H9 (cell line): ENCODE measurements around the gene FAM114A1. TPM values are rescaled to one million over a fixed set of nuclear protein-coding genes. Genes with fewer than 3 reads are reported as not detected.

Experiments used
- DNase-seq: peaks from one replicate; pipeline ENCODE4 v3.0.0-alpha.2; 2017
- H2AFZ ChIP-seq: one replicate; pipeline ENCODE4 v1.6.1; 2013; ENCODE audit warnings: mild to moderate bottlenecking, low read length, control low read depth, moderate library complexity
- H2AK5ac ChIP-seq: 2 replicates; pipeline ENCODE4 v1.6.1; 2013; ENCODE audit warnings: low read length, control low read depth, mixed read lengths; ENCODE audit not compliant: insufficient read length
- H2BK120ac ChIP-seq: one replicate; pipeline ENCODE4 v1.6.1; 2013; ENCODE audit warnings: low read depth, mild to moderate bottlenecking, low read length, control low read depth, inconsistent platforms; ENCODE audit not compliant: poor library complexity, severe bottlenecking
- H2BK12ac ChIP-seq: 2 replicates; pipeline ENCODE4 v1.6.1; 2013; ENCODE audit warnings: low read length, control low read depth, mixed read lengths, low read depth; ENCODE audit not compliant: insufficient read length
- H2BK15ac ChIP-seq: 2 replicates; pipeline ENCODE4 v1.6.1; 2013; ENCODE audit warnings: low read depth, low read length, control low read depth
- H2BK20ac ChIP-seq: one replicate; pipeline ENCODE4 v1.6.1; 2013; ENCODE audit warnings: low read depth, mild to moderate bottlenecking, low read length, control low read depth, inconsistent platforms; ENCODE audit not compliant: poor library complexity, severe bottlenecking
- H2BK5ac ChIP-seq: 2 replicates; pipeline ENCODE4 v1.6.1; 2013; ENCODE audit warnings: low read length, control low read depth, mixed read lengths; ENCODE audit not compliant: insufficient read length
- H3K14ac ChIP-seq: 2 replicates; pipeline ENCODE4 v1.6.1; 2013; ENCODE audit warnings: low read length, control low read depth; ENCODE audit not compliant: insufficient read depth
- H3K18ac ChIP-seq: 2 replicates; pipeline ENCODE4 v1.6.1; 2013; ENCODE audit warnings: low read depth, mild to moderate bottlenecking, mixed read lengths, low read length, control low read depth; ENCODE audit not compliant: insufficient read length
- H3K23ac ChIP-seq: 2 replicates; pipeline ENCODE4 v1.6.1; 2013; ENCODE audit warnings: low read length, control low read depth, mixed read lengths, low read depth; ENCODE audit not compliant: insufficient read length
- H3K23me2 ChIP-seq: 2 replicates; pipeline ENCODE4 v1.6.1; 2013; ENCODE audit warnings: low read depth, mild to moderate bottlenecking, mixed read lengths, low read length, control low read depth; ENCODE audit not compliant: insufficient read length, poor library complexity, severe bottlenecking
- H3K27ac ChIP-seq: 2 replicates; pipeline ENCODE4 v1.5.1; 2013; ENCODE audit warnings: low read length, control low read depth, mixed read lengths, low read depth; ENCODE audit not compliant: insufficient read length
- H3K27me3 ChIP-seq: 2 replicates; pipeline ENCODE4 v1.6.1; 2013; ENCODE audit warnings: low read length, control low read depth, inconsistent platforms; ENCODE audit not compliant: insufficient read depth
- H3K4ac ChIP-seq: 2 replicates; pipeline ENCODE4 v1.6.1; 2013; ENCODE audit warnings: low read depth, mild to moderate bottlenecking, control low read depth, inconsistent platforms, low read length, moderate library complexity
- H3K4me1 ChIP-seq: 2 replicates; pipeline ENCODE4 v1.6.1; 2013; ENCODE audit warnings: low read length, control low read depth, inconsistent platforms; ENCODE audit not compliant: insufficient read depth
- H3K4me2 ChIP-seq: 2 replicates; pipeline ENCODE4 v1.6.1; 2013; ENCODE audit warnings: low read length, control low read depth, mixed read lengths; ENCODE audit not compliant: insufficient read length, insufficient read depth
- H3K56ac ChIP-seq: 2 replicates; pipeline ENCODE4 v1.6.1; 2013; ENCODE audit warnings: low read depth, mild to moderate bottlenecking, mixed read lengths, low read length, control low read depth; ENCODE audit not compliant: insufficient read length
- H3K79me1 ChIP-seq: 2 replicates; pipeline ENCODE4 v1.6.1; 2013; ENCODE audit warnings: low read depth, mild to moderate bottlenecking, moderate library complexity, low read length, control low read depth, inconsistent platforms; ENCODE audit not compliant: insufficient read depth, poor library complexity, severe bottlenecking
- H3K79me2 ChIP-seq: 2 replicates; pipeline ENCODE4 v1.6.1; 2013; ENCODE audit warnings: low read length, control low read depth, inconsistent platforms; ENCODE audit not compliant: insufficient read depth
- H3K9ac ChIP-seq: 2 replicates; pipeline ENCODE4 v1.6.1; 2013; ENCODE audit warnings: low read length, control low read depth, mixed read lengths; ENCODE audit not compliant: insufficient read length; ENCODE audit errors: extremely low read depth
- H3K9me3 ChIP-seq: one replicate; pipeline ENCODE4 v1.6.1; 2013; ENCODE audit warnings: low read depth, low read length, inconsistent platforms; ENCODE audit not compliant: control insufficient read depth
- H3T11ph ChIP-seq: one replicate; pipeline ENCODE4 v1.6.1; 2013; ENCODE audit warnings: mild to moderate bottlenecking, low read length, control low read depth, inconsistent platforms
- H4K20me1 ChIP-seq: one replicate; pipeline ENCODE4 v1.6.1; 2013; ENCODE audit not compliant: control insufficient read depth, insufficient read length, insufficient read depth
- H4K5ac ChIP-seq: 2 replicates; pipeline ENCODE4 v1.6.1; 2013; ENCODE audit warnings: low read depth, mild to moderate bottlenecking, mixed read lengths, low read length, control low read depth; ENCODE audit not compliant: insufficient read length
- H4K8ac ChIP-seq: replicated peaks from 2 replicates; pipeline ENCODE4 v1.6.1; 2013; ENCODE audit warnings: low read length, control low read depth, mixed read lengths, low read depth; ENCODE audit not compliant: insufficient read length
- H4K91ac ChIP-seq: 2 replicates; pipeline ENCODE4 v1.6.1; 2013; ENCODE audit warnings: low read depth, mild to moderate bottlenecking, moderate library complexity, mixed read lengths, low read length, control low read depth; ENCODE audit not compliant: insufficient read length
- H3K27ac Mint-ChIP-seq, 3 experiments: 2 replicates in 2 of 3; 3 replicates in 1 of 3; pipeline ENCODE4 v1.8.0; 2020 to 2021; ENCODE audit warnings: mixed read lengths in 3 of 3, mild to moderate bottlenecking in 1 of 3, moderate library complexity in 1 of 3
- H3K27me3 Mint-ChIP-seq: 2 replicates; pipeline ENCODE4 v1.8.0; 2021; ENCODE audit warnings: low read depth, mild to moderate bottlenecking, moderate library complexity, mixed read lengths
- H3K36me3 Mint-ChIP-seq, 3 experiments: 2 replicates in 2 of 3; 3 replicates in 1 of 3; pipeline ENCODE4 v1.8.0; 2020 to 2021; ENCODE audit warnings: low read depth in 3 of 3, mixed read lengths in 3 of 3; ENCODE audit not compliant: insufficient read depth in 1 of 3
- H3K4me1 Mint-ChIP-seq, 2 experiments: 2 replicates each; pipeline ENCODE4 v1.8.0; 2020; ENCODE audit warnings: mixed read lengths in 2 of 2
- H3K4me3 Mint-ChIP-seq, 2 experiments: 2 replicates in 1 of 2; 3 replicates in 1 of 2; pipeline ENCODE4 v1.8.0; 2020 to 2021; ENCODE audit warnings: mild to moderate bottlenecking in 2 of 2, mixed read lengths in 2 of 2, moderate library complexity in 1 of 2
- H3K9me3 Mint-ChIP-seq, 2 experiments: 2 replicates in 1 of 2; 3 replicates in 1 of 2; pipeline ENCODE4 v1.8.0; 2020; ENCODE audit warnings: mild to moderate bottlenecking in 2 of 2, mixed read lengths in 2 of 2, moderate library complexity in 1 of 2
- CTCF ChIP-seq: fragments of 200-600 bp; sonication (generic); conservative IDR thresholded peaks from 3 replicates; pipeline ENCODE4 v1.8.0; 2021; ENCODE audit warnings: antibody characterized with exemption, mild to moderate bottlenecking
- WGBS: extraction: QIAGEN DNeasy Blood & Tissue Kit; methylation state at CpG from one replicate; pipeline ENCODE4 v1.1.7; 2013; ENCODE audit warnings: missing lambda C conversion rate, low lambda C conversion rate, mixed read lengths; ENCODE audit not compliant: insufficient read length; ENCODE audit errors: extremely low coverage; 5-methylcytosine and 5-hydroxymethylcytosine counted together
- total RNA-seq: library from RNA; stranded (reverse); gene quantifications from 2 replicates; pipeline ENCODE4 v1.2.1, GENCODE V29; 2021

FAM114A1 gene
- total RNA-seq, 1 experiment from 2014 or later, result 9.9 TPM

- WGBS, result no CpG with 5 or more reads among the region's 1 CpG
These were observed 35.4 kb upstream of the FAM114A1 start for GRCh38 chr4:38832206-38832605.

More at GRCh38 chr4:38832206-38832605, 35.4 kb upstream of the FAM114A1 start:
- no peak for DNase-seq
- Histone ChIP-seq H3K23ac (no peak overlapping the region), H2BK5ac (no peak overlapping the region), H3K9ac (no peak overlapping the region), H3T11ph (no peak overlapping the region), H3K9me3 (no peaks in the 10 kb centered on the region), H4K20me1 (no peaks in the 10 kb centered on the region), H3K18ac (no peak overlapping the region), H3K27me3 (no peaks in the 10 kb centered on the region), H3K79me1 (no peaks in the 10 kb centered on the region), H2BK20ac (no peak overlapping the region), H4K5ac (no peak overlapping the region), H2AK5ac (no peak overlapping the region), H2BK15ac (no peak overlapping the region), H3K56ac (no peak overlapping the region), H3K27ac (no peak overlapping the region), H3K4me2 (no peak overlapping the region), H3K14ac (no peak overlapping the region), H2BK120ac (no peak overlapping the region), H3K4ac (no peak overlapping the region), H3K79me2 (no peaks in the 10 kb centered on the region), H3K23me2 (no peaks in the 10 kb centered on the region), H2AFZ (no peak overlapping the region), H2BK12ac (no peak overlapping the region), H4K91ac (no peak overlapping the region), H4K8ac (no peak overlapping the region), H3K4me1 (no peaks in the 10 kb centered on the region)
- Mint-ChIP-seq H3K27ac (no peak overlapping the region), H3K36me3 (no peaks in the 10 kb centered on the region; a peak in 2 of 7 replicates), H3K4me3 (no peak overlapping the region), H3K4me1 (no peaks in the 10 kb centered on the region), H3K9me3 (peaks cover 0 to 10% of the 10 kb centered on the region in 2 experiments; a peak in 3 of 5 replicates), H3K27me3 (no peaks in the 10 kb centered on the region)
- no peak for TF ChIP-seq CTCF
